ENCODE results near the gene POGLUT2. TPM values are rescaled to one million over a fixed set of nuclear protein-coding genes. Genes with fewer than 3 reads are reported as not detected.
A peak's percentile ranks its signal among the peaks of the same experiment; 100 is the strongest.

POGLUT2 gene
- total RNA-seq, 5 donors from 2014 or later (not counting 1 experiment from before 2014, with no cell fraction given), result 0.18 to 1.6 (median 0.93) TPM

GRCh38 chr13:102799426-102800144 is 809 bp upstream of the POGLUT2 start:
- Histone ChIP-seq H3K9me3 (no peaks in the 10 kb centered on the region), H3K4me1 (ENCODE audit: control insufficient read depth in 1 of 2, extremely low read depth in 1 of 2, insufficient read depth in 2 of 2, low read length in 2 of 2) (peaks cover 5 to 21% of the 10 kb centered on the region in 2 experiments), H3K27me3 (replicated peaks in 1 of 2; ENCODE audit: control insufficient read depth in 2 of 2, extremely low read depth in 1 of 2, insufficient read depth in 2 of 2, low read length in 1 of 2) (peaks cover 0 to 14% of the 10 kb centered on the region in 2 experiments), H3K27ac (ENCODE audit: low read length) (no peak overlapping the region), H3K36me3 (ENCODE audit: control insufficient read depth in 2 of 2, extremely low read depth in 1 of 2, insufficient read depth in 1 of 2, low read length in 1 of 2) (no peaks in the 10 kb centered on the region), H3K4me3 (ENCODE audit: control insufficient read depth in 1 of 2, extremely low read depth in 1 of 2, low read length in 1 of 2) (peak overlapping the region; percentile 59 to 89)
- H3K27me3 Mint-ChIP-seq, result peaks cover 6 to 9% of the 10 kb centered on the region in 2 donors
- H3K36me3 Mint-ChIP-seq, result no peaks in the 10 kb centered on the region
- under 1% methylated on average over 51 of the region's 69 CpGs for WGBS (ENCODE audit: insufficient coverage)
- ChIA-PET POLR2A (interaction anchor here in 1 of 2 donors (0.6 kb wide), 1 partner anchor 248 kb away, joined by 6 read pairs; no protein-coding TSS in a partner anchor), CTCF (interaction anchor here (0.6 to 1.6 kb wide), 6 partner anchors 12 to 152 kb away, joined by 3 to 8 read pairs (median 4); no protein-coding TSS in a partner anchor)
- ATAC-seq (replicated peaks in 1 of 4), result peak; percentile 2 to 11 (median 2)
- H3K4me1 Mint-ChIP-seq, result peaks cover 19 to 24% (median 23%) of the 10 kb centered on the region in 3 donors
- H3K4me3 Mint-ChIP-seq, result peak overlapping the region; percentile 83 to 89 (median 88)
- peak in 3 of 35 experiments; percentile 4 to 19 (median 7) for DNase-seq
- no peaks in the 10 kb centered on the region for H3K9me3 Mint-ChIP-seq
- peak overlapping the region in 1 of 2 donors; percentile 64 for H3K27ac Mint-ChIP-seq

- Mint-ChIP-seq H3K4me1 (peaks cover 4 to 6% (median 5%) of the 10 kb centered on the region in 3 donors), H3K4me3 (no peak overlapping the region), H3K9me3 (no peaks in the 10 kb centered on the region), H3K36me3 (peaks cover 2% of the 10 kb centered on the region), H3K27me3 (peaks cover 6 to 14% of the 10 kb centered on the region in 2 donors), H3K27ac (no peak overlapping the region)
- Histone ChIP-seq H3K36me3 (ENCODE audit: control insufficient read depth in 2 of 2, extremely low read depth in 1 of 2, insufficient read depth in 1 of 2, low read length in 1 of 2) (no peaks in the 10 kb centered on the region), H3K27me3 (replicated peaks in 1 of 2; ENCODE audit: control insufficient read depth in 2 of 2, extremely low read depth in 1 of 2, insufficient read depth in 2 of 2, low read length in 1 of 2) (peaks cover 0 to 9% of the 10 kb centered on the region in 2 experiments), H3K4me3 (ENCODE audit: control insufficient read depth in 1 of 2, extremely low read depth in 1 of 2, low read length in 1 of 2) (no peak overlapping the region), H3K4me1 (ENCODE audit: control insufficient read depth in 1 of 2, extremely low read depth in 1 of 2, insufficient read depth in 2 of 2, low read length in 2 of 2) (peaks cover 0 to 6% of the 10 kb centered on the region in 2 experiments), H3K9me3 (no peaks in the 10 kb centered on the region), H3K27ac (ENCODE audit: low read length) (no peak overlapping the region)
- WGBS (ENCODE audit: insufficient coverage), result 87% methylated on average over 5 of the region's 9 CpGs
- no peak for ATAC-seq (replicated peaks in 1 of 4)
- no peak for DNase-seq
- ChIA-PET POLR2A (no interaction called here), CTCF (interaction anchor here (0.7 to 1.1 kb wide), 3 partner anchors 13 to 843 kb away, joined by 3 to 6 read pairs (median 4); no protein-coding TSS in a partner anchor)
Observed at GRCh38 chr13:102793611-102794355, 5.0 kb downstream of the POGLUT2 start.

- ChIA-PET CTCF (no interaction called here), POLR2A (no interaction called here)
- Histone ChIP-seq H3K27ac (ENCODE audit: low read length) (no peak overlapping the region), H3K4me3 (ENCODE audit: control insufficient read depth in 1 of 2, extremely low read depth in 1 of 2, low read length in 1 of 2) (no peak overlapping the region), H3K4me1 (ENCODE audit: control insufficient read depth in 1 of 2, extremely low read depth in 1 of 2, insufficient read depth in 2 of 2, low read length in 2 of 2) (no peaks in the 10 kb centered on the region), H3K27me3 (replicated peaks in 1 of 2; ENCODE audit: control insufficient read depth in 2 of 2, extremely low read depth in 1 of 2, insufficient read depth in 2 of 2, low read length in 1 of 2) (peaks cover 0 to 3% of the 10 kb centered on the region in 2 experiments), H3K36me3 (ENCODE audit: control insufficient read depth in 2 of 2, extremely low read depth in 1 of 2, insufficient read depth in 1 of 2, low read length in 1 of 2) (no peaks in the 10 kb centered on the region), H3K9me3 (no peaks in the 10 kb centered on the region)
- ATAC-seq (replicated peaks in 1 of 4) (no peak), DNase-seq (no peak)
- Mint-ChIP-seq H3K4me3 (no peak overlapping the region), H3K27ac (no peak overlapping the region), H3K36me3 (peaks cover 2% of the 10 kb centered on the region), H3K9me3 (no peaks in the 10 kb centered on the region), H3K27me3 (peaks cover 2 to 14% of the 10 kb centered on the region in 2 donors), H3K4me1 (no peaks in the 10 kb centered on the region)
- WGBS (ENCODE audit: insufficient coverage), result 82% methylated on average over 1 of the region's 1 CpG
Observed at GRCh38 chr13:102792396-102792795, 6.4 kb downstream of the POGLUT2 start.

- DNase-seq (no peak), ATAC-seq (replicated peaks in 1 of 4) (no peak)
- no peaks in the 10 kb centered on the region for H3K36me3 ChIP-seq (ENCODE audit: control insufficient read depth in 2 of 2, extremely low read depth in 1 of 2, insufficient read depth in 1 of 2, low read length in 1 of 2)
- Mint-ChIP-seq H3K4me1 (no peaks in the 10 kb centered on the region), H3K27ac (no peak overlapping the region), H3K36me3 (peaks cover 6% of the 10 kb centered on the region), H3K27me3 (peaks cover 0 to 3% of the 10 kb centered on the region in 2 donors), H3K9me3 (no peaks in the 10 kb centered on the region), H3K4me3 (no peak overlapping the region)
- no peaks in the 10 kb centered on the region for H3K9me3 ChIP-seq
- H3K27ac ChIP-seq (ENCODE audit: low read length), result no peak overlapping the region
- ChIA-PET POLR2A (interaction anchor here (0.5 to 0.6 kb wide), 2 partner anchors 36 to 148 kb away, joined by 3 read pairs; no protein-coding TSS in a partner anchor), CTCF (no interaction called here)
- H3K4me1 ChIP-seq (ENCODE audit: control insufficient read depth in 1 of 2, extremely low read depth in 1 of 2, insufficient read depth in 2 of 2, low read length in 2 of 2), result no peaks in the 10 kb centered on the region
- H3K4me3 ChIP-seq (ENCODE audit: control insufficient read depth in 1 of 2, extremely low read depth in 1 of 2, low read length in 1 of 2), result no peak overlapping the region
- 88% methylated on average over 4 of the region's 8 CpGs for WGBS (ENCODE audit: insufficient coverage)
- no peaks in the 10 kb centered on the region for H3K27me3 ChIP-seq (replicated peaks in 1 of 2; ENCODE audit: control insufficient read depth in 2 of 2, extremely low read depth in 1 of 2, insufficient read depth in 2 of 2, low read length in 1 of 2)
Observed at GRCh38 chr13:102788683-102789082, 10.1 kb downstream of the POGLUT2 start.

GRCh38 chr13:102784483-102784882 is 14.3 kb downstream of the POGLUT2 start:
- Histone ChIP-seq H3K4me3 (ENCODE audit: control insufficient read depth in 1 of 2, extremely low read depth in 1 of 2, low read length in 1 of 2) (no peak overlapping the region), H3K9me3 (no peaks in the 10 kb centered on the region), H3K36me3 (ENCODE audit: control insufficient read depth in 2 of 2, extremely low read depth in 1 of 2, insufficient read depth in 1 of 2, low read length in 1 of 2) (no peaks in the 10 kb centered on the region), H3K27me3 (replicated peaks in 1 of 2; ENCODE audit: control insufficient read depth in 2 of 2, extremely low read depth in 1 of 2, insufficient read depth in 2 of 2, low read length in 1 of 2) (no peaks in the 10 kb centered on the region), H3K4me1 (ENCODE audit: control insufficient read depth in 1 of 2, extremely low read depth in 1 of 2, insufficient read depth in 2 of 2, low read length in 2 of 2) (peaks cover 3 to 6% of the 10 kb centered on the region in 2 experiments), H3K27ac (ENCODE audit: low read length) (no peak overlapping the region)
- ChIA-PET POLR2A (no interaction called here), CTCF (interaction anchor here in 1 of 2 donors (0.5 to 0.7 kb wide), 2 partner anchors 10 to 44 kb away, joined by 3 to 4 read pairs; no protein-coding TSS in a partner anchor)
- Mint-ChIP-seq H3K36me3 (peaks cover 4% of the 10 kb centered on the region), H3K27me3 (no peaks in the 10 kb centered on the region), H3K27ac (no peak overlapping the region), H3K4me3 (no peak overlapping the region), H3K9me3 (peaks cover 0 to 4% (median 0%) of the 10 kb centered on the region in 3 donors), H3K4me1 (peaks cover 5 to 15% (median 9%) of the 10 kb centered on the region in 3 donors)
- ATAC-seq (replicated peaks in 1 of 4), result no peak
- 100% methylated on average over 1 of the region's 3 CpGs for WGBS (ENCODE audit: insufficient coverage)
- DNase-seq, result no peak

GRCh38 chr13:102781591-102781990 is 17.2 kb downstream of the POGLUT2 start:
- DNase-seq (no peak), ATAC-seq (replicated peaks in 1 of 4) (no peak)
- Mint-ChIP-seq H3K4me1 (peaks cover 14 to 28% (median 21%) of the 10 kb centered on the region in 3 donors), H3K27me3 (no peaks in the 10 kb centered on the region), H3K36me3 (peaks cover 2% of the 10 kb centered on the region), H3K27ac (no peak overlapping the region), H3K4me3 (no peak overlapping the region), H3K9me3 (peaks cover 0 to 4% (median 0%) of the 10 kb centered on the region in 3 donors)
- Histone ChIP-seq H3K4me1 (ENCODE audit: control insufficient read depth in 1 of 2, extremely low read depth in 1 of 2, insufficient read depth in 2 of 2, low read length in 2 of 2) (peaks cover 13% of the 10 kb centered on the region in 2 experiments), H3K27ac (ENCODE audit: low read length) (no peak overlapping the region), H3K27me3 (replicated peaks in 1 of 2; ENCODE audit: control insufficient read depth in 2 of 2, extremely low read depth in 1 of 2, insufficient read depth in 2 of 2, low read length in 1 of 2) (no peaks in the 10 kb centered on the region), H3K36me3 (ENCODE audit: control insufficient read depth in 2 of 2, extremely low read depth in 1 of 2, insufficient read depth in 1 of 2, low read length in 1 of 2) (no peaks in the 10 kb centered on the region), H3K9me3 (no peaks in the 10 kb centered on the region), H3K4me3 (ENCODE audit: control insufficient read depth in 1 of 2, extremely low read depth in 1 of 2, low read length in 1 of 2) (no peak overlapping the region)
- ChIA-PET CTCF (no interaction called here), POLR2A (no interaction called here)
- WGBS (ENCODE audit: insufficient coverage), result 100% methylated on average over 1 of the region's 1 CpG
